Activated CD4-positive, alpha-beta T cell treated with anti-CD3 and anti-CD28 coated beads, Interleukin-2, amount 50 U/mL, for 48 hours (primary cell): ENCODE results near the gene RTL1.

Source experiments
- DNase-seq, 2 experiments: peaks; one replicate each; pipeline ENCODE4 v3.0.0-alpha.2; 2020

Gene RTL1

GRCh38 chr14:100903672-100904185 is at the start of gene RTL1:
RTL1 (minus strand) TSS chr14:100903722; CDS start chr14:100884788, 18,934 bp downstream.
- DNase-seq = no peak

GRCh38 chr14:100950024-100950423 is 46.5 kb upstream of the RTL1 start:
- DNase-seq = no peak

GRCh38 chr14:100944052-100944451 is 40.5 kb upstream of the RTL1 start:
- DNase-seq = no peak

DNA sequence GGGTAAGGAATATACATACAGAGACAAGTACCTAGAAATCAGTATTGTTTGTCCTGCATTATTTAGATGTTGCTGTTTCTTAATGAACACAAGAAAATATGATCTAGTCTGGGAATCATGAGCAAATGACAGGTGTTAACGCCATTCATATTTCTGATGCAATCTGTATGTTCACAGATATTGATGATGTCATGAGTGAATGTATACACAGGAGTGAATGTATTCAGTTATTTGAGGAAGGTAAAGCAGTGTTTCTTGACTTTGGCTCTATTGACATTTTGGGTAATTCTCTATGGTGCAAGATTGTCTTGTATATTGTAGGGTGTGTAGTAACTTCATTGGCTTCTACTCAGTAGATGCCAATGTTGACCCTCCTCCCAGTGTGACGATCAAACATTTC is 26.7 kb upstream of the RTL1 start:
- no peak for DNase-seq

DNA sequence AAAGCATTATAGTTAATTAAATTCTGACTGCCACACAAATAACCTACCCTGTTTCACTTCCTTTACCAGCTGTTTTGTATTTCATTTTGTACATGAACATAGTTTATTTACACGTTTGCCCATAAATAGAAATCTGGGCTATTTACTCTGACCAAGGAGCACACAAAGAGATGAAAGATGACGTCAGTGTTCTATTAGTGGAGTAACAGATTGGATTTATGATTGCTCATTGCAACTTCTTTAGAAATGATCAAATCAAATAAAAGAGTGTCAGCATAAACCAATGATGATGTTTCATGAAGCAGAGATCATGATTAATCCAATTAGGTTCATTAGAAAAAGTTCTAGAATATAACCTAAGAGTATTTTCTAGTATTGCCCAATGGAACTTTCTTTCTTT is 12.0 kb upstream of the RTL1 start:
- DNase-seq = no peak

GRCh38 chr14:100914597-100915021 is 11.1 kb upstream of the RTL1 start:
- DNase-seq = no peak

DNA sequence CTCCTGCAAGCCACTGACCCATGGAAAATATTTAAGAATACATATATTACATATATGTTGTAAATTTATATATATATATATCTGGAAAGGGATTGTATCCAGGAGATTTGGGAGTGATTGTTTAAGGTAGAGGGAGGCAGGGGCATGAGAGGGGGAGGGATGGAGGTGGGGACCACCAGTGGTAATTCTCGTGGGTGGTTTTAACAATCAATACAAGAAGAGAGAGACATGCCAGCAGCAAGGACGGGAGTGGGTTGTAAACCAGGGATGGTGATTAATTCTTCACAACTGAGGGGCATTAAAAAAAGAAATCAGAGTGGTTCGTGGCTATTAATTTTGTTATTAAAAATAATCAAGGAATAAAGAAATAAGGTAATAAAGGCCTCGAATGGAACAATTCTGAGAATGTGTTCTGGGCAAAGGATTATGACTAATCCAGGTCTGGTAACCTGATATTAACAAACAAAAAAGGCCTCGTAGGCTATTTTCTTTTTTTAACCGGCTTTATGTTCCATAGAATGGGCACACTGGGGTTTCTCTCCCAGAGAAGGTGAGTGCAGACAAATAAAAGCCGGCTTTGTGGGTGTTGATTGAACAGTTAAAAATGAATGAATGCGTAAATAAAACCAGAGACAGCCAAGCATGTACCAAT is 8.3 kb upstream of the RTL1 start:
- DNase-seq = no peak

GRCh38 chr14:100910888-100911664 is 7.6 kb upstream of the RTL1 start:
- DNase-seq = no peak

- no peak for DNase-seq
These were observed 5.9 kb upstream of the RTL1 start for GRCh38 chr14:100909439-100909838.

DNA sequence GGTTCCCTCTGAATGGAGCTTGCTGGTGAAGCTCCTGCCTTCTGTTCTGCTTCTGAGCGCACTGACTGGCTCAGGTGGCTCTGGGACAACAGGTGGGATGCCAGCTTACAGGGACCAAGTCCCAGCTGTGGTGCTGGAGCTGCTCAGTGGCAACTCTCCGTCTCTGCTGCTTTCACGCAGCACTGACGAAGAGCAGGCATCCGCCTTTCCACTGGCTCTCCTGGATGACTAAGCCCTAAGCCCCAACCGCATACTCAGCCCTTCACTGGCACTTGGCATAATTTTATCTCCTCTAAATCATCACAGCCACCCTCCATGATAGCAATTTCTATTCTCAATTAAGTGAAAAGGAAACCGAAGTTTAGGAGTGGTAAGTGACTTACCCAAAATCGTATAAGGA is 3.7 kb upstream of the RTL1 start:
- no peak for DNase-seq

DNA sequence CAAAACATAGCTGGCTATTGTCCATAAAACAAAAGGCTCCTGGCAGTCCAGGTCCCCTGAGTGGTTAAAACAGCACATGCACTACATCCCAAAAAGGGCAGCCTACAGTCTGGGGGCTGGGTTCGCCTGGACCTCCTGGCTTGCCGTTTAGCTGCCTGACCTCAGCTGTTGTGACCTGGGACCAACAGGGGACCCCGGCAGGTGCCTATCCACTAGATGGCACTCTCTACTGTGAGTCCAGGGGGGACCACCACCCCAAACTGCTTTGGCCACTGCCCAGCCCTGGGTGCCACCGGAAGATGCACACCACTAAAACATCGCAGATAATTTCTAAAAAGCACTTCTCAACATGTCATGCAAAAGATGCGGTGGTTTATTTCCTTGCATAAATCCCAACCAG is 2.9 kb upstream of the RTL1 start:
- DNase-seq = no peak

- no peak for DNase-seq
These were observed 1.6 kb upstream of the RTL1 start for GRCh38 chr14:100905166-100905565.

DNA sequence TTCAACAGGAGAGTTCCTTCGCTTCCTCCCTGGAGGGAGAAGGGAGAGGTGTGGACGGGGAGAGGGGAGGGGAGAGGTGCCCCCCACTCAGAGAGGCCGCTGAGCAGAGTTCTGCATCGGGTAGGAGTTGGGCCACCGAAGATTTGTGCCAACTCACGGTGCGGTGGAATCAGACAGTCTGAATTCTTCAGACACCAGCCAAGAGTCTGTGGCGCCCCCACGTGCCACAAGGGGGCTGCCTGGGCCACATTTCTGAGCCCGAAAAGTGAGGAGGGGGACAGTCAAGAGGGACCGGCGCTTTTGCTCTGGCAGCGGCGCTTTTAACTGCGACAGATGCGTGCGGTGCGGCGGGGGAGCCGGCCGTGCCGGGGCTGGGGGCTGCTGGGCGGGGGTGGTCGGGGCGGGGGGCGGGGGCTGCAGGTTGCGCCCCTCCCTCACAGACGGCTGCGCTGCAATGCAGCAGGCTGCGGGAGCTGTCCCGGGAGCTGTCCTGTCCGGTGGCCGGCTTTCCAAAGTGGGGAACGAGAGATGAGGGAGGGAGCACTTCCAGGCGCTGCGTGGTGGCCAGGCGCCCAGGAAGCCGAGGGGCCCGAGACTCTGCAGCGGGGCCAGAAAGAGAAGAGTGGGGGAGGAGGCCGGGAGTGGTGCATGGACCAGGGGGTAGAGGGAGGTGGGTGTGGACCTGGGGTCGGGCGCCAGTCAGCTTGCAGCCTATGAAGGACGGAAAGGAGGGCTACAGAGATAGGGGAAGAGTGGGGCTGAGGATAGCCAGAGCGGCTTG is 975 bp upstream of the RTL1 start:
- no peak for DNase-seq

DNA sequence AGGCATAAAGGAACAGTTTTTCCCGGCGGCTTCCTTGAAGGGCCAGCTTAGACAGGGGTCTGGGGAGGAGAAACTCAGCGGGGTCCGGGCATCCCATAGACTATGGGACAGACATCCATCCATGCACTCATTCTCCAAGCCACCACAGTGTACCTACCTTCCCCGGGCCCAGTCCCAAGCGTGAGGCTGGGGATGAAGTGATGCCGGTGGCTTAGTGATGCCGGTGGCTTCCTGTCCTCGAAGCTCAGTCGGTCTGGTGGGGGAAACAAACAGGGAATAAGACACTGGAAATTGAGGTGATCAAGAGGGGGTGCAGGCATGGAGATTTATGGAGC is 421 bp downstream of the RTL1 start:
- DNase-seq = no peak

GRCh38 chr14:100902295-100903133 is 1.0 kb downstream of the RTL1 start:
- no peak for DNase-seq

- DNase-seq = no peak
These were observed 1.9 kb downstream of the RTL1 start for GRCh38 chr14:100901391-100902183.

DNA sequence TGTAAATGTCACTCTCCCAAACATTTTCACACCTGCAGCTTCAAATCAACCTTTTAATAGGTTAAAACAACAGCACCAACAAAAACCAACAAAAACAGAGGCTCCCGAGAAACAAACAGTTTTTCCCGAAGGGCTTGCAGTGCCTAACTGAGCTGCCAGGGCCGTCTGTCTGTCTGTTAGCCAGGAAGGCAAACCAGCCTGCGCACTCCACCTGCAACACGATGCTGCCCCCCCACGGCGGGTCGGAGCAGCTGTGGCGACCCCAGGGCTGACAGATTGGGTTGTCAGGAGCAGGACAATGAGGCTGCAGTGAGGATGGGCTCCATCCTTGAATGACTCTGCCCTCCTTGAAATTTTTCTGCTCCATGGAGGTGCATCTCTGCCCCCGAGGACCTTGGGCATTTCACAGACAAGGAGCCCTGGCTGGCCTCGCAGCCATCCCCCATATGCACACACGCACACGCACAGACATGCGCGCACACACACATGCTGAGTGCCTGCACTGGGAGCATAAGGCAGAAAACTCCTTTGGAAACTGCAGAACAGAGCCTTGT is 2.6 kb downstream of the RTL1 start:
- peak in 1 of 2 experiments; percentile 23 for DNase-seq

GRCh38 chr14:100899884-100900771 is 3.4 kb downstream of the RTL1 start:
- no peak for DNase-seq

GRCh38 chr14:100898935-100899883 is 4.3 kb downstream of the RTL1 start:
- DNase-seq = no peak
